HG02763 (cell line): ENCODE results near the gene RPP40.

Source experiments
- ATAC-seq: cut with Tn5 transposase; IDR thresholded peaks from one replicate; pipeline ENCODE4 v1.9.1; 2021; ENCODE audit warnings: mild to moderate bottlenecking, moderate library complexity; ENCODE audit not compliant: unreplicated experiment

Gene RPP40

DNA sequence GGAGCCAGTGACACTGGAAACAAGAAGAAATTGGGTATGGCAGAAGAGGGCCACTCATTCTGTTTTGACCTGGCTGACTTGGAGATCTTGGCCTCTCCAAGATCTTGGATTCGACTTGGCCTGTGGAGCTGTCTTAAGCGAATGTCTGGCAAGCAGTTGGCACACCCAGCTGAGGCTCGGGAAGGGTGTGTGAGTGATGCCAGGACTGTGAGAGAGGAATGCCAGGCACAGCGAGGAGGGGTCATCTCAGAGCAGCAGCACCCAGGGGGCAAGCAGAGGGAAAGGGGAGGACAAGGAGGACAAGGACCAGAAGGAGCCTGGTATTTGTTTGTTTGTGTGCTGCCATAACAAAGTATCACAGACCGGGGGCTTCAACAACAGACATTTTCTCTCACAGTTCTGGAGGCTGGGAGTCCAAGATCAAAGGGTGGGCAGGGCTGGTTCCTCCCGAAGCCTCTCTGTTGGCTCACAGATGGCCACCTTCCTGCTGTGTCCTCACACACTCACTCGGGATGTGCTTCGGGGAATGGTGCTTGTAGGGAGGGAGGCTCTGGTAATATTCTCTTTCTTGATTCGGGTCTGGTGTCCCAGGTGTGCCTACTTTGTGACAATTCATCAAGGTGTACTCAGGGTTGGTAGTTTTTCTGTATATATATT, 33.0 kb downstream of the RPP40 start:
- no peak for ATAC-seq

- no peak for ATAC-seq
Observed at GRCh38 chr6:4969609-4970285, 34.1 kb downstream of the RPP40 start.

DNA sequence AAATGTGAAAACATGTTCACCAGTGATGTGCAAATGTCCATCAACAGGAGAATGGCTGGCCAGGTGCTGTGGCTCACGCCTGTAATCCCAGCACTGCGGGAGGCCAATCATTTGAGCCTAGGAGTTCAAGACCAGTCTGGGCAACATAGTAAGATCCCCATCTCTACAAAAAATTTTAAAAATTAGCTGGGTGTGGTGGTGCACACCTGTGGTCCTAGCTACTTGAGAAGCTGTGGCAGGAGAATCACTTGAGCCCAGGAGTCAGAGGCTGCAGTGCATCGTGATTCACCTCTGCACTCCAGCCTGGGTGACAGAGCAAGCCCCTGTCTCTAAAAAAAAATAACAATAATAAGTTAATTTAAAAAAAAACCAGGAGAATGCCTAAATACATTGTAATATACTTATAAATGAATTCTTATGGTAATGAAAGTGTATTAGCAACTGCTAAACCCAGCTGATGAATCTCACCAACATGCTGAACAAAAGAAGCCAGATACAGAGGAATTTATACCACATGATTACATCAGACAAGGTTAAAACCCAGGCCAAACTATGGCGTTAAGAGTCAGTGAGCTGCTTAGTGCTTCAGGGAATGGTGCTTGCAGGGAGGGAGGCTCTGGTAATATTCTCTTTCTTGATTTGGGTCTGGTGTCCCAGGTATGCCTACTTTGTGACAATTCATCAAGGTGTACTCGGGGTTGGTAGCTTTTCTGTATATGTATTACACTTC, 36.4 kb downstream of the RPP40 start:
- ATAC-seq = no peak

DNA sequence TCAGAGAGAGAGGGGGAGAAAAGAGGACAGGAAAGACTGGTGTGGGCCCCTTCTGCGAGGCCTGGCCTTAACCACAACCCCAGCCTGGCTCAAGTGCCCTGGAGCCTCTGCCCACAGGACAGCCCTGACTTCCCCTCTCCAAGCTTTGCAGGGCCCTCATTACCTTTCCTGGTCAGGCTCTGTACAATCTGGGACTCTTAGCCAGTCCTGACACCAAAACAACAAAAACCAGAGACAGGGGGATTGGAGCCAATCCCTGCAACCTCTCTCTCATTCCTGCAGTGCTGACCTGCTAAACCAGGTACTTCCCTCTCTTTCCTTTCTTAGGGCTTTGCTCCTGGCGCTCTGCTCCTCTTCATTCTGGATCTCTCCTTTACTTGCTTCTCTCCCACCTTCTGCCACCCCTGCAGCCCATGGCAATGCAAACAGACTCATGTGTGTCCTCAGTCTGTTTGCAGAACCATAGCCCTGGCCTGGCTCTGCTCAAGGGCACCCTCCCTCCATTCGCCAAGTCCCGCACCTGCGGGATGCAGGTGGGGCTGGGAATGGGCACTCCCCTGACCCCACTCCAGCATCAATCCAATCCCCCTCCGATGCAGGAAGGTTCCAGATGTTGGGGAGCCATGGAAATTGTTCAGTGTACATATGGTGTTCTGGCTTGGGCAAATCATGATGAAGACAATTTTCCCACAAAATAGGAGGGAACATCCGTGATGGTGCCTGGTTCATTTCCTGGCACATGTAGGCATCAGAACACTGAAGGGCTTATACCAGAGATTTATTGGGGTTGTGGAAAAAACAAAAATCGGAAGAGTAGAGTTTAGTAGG, 38.1 kb downstream of the RPP40 start:
- ATAC-seq = no peak

- no peak for ATAC-seq
Observed at GRCh38 chr6:4964675-4965561, 38.9 kb downstream of the RPP40 start.

GRCh38 chr6:4962905-4963304, 40.9 kb downstream of the RPP40 start:
- ATAC-seq = no peak

- no peak for ATAC-seq
Observed at GRCh38 chr6:4961322-4962168, 42.3 kb downstream of the RPP40 start.

GRCh38 chr6:4958624-4959023, 45.2 kb downstream of the RPP40 start:
- ATAC-seq = no peak

DNA sequence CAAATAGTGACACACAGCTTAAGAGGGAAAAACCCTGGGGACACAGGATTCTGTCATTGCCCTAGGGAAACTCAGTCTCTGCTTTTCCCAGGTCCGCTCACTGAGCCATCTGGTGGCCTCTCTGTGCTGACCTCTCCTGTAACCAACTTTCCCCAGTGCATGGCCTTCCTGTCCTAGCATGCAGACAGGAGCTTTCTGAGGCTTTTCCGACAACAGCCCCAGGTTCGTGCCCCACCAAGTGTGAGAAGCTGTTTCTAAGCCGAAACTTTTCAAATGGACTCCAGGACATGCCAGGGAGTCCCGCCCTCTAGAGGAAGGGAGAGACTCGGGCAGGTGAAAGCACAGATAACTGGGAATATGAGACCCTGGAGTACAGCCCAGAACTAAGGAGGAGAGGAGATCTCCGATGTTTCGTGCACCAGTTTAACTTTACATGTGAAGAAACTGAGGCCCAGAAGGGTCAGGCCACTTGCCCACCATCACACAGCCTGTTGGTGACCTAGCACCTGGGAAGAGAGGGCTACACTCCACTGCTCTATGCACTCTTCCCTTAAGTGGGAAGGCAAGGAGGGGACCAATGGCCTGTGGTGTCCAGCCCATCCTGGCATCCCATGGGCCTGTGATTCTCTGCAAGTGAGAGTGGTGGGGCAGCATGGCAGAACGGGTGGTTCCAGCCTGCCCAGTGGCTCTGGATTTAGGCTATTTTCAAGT, 46.2 kb downstream of the RPP40 start:
- ATAC-seq = no peak

- no peak for ATAC-seq
Observed at GRCh38 chr6:4956625-4957024, 47.2 kb downstream of the RPP40 start.

DNA sequence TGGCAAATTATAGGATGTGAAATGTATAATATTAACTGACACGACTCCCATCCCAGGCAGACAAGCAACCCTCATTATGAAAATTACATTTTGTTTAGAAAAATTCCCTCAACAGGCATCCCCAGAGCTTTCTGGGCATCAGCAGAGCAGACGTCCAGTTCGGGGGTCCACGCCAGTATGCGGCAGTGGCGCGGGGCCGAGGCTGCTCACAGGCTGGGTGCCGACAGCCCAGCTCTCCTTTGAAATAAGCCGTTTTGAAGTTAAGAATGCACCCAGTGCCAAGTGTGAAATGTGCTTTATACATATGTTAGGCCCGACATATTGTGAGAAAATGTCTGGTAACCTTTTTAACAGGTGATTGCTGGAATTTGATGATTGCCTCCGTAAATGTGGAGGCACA, 50.4 kb downstream of the RPP40 start:
- ATAC-seq = no peak

DNA sequence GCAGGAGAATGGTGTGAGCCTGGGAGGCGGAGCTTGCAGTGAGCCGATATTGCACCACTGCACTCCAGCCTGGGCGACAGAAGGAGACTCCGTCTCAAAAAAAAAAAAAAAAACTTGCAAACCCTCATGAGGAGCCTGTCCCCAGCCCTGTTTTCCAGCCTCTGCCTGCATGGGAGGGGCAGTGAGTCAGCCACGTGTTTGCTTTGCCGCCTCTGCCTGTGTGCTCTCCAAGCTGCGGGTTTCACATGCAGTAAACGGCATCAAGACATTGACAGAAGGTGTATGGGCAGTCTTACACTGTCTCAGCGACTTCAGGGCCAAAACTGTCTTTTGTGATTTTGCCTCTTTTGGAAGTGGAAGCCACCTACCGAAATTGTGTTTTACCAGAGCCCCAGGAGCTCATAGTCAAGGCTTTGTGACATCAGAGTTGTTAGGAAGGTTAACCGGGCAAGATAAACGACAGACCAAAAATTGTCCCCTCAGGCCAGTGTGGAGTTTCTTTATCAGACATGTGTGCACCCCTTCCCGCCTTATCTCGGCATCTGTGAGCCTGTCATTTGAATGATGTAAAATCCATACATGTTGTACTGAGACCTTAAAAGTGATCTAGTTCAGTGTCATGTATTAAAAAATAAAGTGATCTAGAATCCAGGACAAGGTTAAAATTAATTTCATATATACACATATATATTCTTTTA, 52.9 kb downstream of the RPP40 start:
- no peak for ATAC-seq

DNA sequence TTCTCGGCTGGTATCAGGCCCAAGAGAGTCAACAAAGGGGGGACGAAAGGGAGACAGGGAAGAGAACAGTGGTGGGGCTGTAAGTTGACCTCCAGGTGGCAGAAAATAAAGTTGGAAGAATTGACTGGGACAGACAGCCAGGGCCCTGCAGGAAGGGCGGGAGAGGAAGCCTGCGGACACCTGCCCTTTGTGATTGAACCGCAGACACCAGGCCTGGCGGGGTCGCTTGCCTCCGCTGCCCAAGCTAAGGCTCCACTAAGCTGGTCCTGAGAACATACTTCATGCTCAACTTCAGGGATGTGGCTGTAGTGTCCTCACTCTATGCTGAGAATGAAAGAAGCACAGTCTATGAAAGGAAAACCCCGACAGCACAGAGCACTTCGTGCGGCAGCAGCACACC, 53.8 kb downstream of the RPP40 start:
- ATAC-seq = no peak

DNA sequence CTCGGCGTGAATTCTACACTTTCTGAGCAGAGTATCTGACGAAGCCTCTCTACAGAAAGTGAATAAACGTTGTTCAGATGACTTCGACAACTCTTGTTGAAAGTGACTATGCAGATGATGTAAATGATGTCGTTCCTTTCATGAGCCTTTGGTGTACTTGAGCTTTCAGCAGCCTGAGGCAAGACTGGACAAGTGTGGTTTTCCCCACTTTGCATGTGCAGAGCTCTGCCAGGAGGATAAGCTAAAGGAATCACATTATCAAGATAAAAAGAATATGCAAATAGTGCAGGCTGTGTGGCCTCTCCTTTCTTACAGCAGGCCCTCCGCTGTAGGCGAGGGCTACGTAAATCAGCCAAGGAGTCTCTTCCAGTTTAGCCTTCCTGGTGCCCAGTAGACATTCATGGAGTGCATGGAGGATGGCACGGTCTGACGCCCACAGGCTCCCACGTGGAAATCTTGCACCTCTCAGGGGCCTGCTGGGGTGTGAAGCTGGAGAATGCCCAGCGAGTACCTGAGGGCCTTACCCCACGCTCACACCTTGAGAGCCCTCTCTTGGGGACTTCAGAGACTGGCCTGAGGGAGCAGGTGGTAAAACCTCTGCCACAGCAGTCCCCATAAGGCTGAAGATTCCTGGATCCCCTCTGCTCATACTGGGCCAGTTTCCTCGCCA, 54.9 kb downstream of the RPP40 start:
- ATAC-seq = no peak

- no peak for ATAC-seq
Observed at GRCh38 chr6:4947716-4948115, 56.1 kb downstream of the RPP40 start.

- ATAC-seq = no peak
Observed at GRCh38 chr6:4946521-4946920, 57.3 kb downstream of the RPP40 start.
